Choroid plexus epithelial cell (primary cell): ENCODE measurements around the gene RHOA.
"Not testable (repeated sequence)": the region's sequence is repeated elsewhere in the genome, so short reads cannot be mapped to it uniquely, and the experiment has no call there.

Experiments used
- DNase-seq: peaks from one replicate; pipeline ENCODE4 v3.0.0-alpha.2; 2010; ENCODE audit warnings: low read depth
- H3K4me3 ChIP-seq: 2 replicates; pipeline ENCODE4 v1.5.1; 2011; ENCODE audit warnings: low read depth, mild to moderate bottlenecking, control low read depth, low read length, moderate library complexity
- TF ChIP-seq, protein P1 (sequence below): conservative IDR thresholded peaks from 2 replicates; pipeline ENCODE4 v1.5.1; 2011; ENCODE audit warnings: low read depth, mild to moderate bottlenecking, control low read depth, inconsistent platforms, low read length, moderate library complexity

The RHOA gene

DNA sequence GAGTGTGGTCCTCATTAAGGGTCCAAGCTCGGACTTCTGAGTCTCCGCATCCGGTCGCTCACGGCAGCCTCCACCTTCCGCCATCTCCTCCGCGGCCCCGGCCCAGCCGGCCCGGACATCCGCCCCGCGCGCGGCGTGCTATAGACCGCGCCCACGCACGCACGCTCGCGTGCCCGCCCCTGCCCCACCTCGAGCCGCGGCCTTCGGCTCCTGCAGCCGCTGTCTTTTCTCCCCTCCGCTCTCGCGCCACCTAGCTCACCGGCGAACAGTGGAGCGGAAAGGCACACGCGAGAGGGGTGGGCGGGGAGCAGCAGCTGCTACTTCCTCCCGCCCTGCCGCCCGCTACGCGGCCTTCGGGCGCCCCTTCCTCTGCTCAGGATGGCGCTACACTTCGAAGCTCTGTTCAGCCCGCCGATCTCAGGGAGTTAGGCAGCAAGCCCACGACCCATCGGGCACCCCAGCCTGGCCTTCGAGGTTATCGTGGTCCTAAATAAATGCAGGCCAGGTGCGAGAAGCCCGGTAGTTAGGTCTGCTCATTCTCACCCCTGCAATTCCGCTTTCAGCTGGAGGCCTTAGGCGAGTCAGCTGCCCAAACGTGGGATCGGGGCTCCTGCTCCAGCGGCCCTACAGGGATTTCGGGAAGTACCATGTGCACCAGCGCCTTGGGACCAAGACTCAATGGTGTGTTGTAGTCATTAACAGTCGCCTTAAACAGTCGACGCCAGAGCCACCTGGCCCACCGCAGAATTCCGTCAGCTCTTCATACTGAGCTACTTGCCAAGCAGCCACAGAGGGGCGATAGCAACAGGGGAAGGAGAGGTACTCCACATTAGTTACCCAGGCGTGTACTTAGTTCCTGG, 71.6 kb downstream of the RHOA start, which contains the start of gene USP4:
Gene USP4 (minus strand): TSS at position 113 of the 860 bp plus-strand sequence. CDS start 29 bp downstream, at position 84.
- TF ChIP-seq, protein P1, sequence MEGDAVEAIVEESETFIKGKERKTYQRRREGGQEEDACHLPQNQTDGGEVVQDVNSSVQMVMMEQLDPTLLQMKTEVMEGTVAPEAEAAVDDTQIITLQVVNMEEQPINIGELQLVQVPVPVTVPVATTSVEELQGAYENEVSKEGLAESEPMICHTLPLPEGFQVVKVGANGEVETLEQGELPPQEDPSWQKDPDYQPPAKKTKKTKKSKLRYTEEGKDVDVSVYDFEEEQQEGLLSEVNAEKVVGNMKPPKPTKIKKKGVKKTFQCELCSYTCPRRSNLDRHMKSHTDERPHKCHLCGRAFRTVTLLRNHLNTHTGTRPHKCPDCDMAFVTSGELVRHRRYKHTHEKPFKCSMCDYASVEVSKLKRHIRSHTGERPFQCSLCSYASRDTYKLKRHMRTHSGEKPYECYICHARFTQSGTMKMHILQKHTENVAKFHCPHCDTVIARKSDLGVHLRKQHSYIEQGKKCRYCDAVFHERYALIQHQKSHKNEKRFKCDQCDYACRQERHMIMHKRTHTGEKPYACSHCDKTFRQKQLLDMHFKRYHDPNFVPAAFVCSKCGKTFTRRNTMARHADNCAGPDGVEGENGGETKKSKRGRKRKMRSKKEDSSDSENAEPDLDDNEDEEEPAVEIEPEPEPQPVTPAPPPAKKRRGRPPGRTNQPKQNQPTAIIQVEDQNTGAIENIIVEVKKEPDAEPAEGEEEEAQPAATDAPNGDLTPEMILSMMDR, result peak; percentile 80
- peak; percentile 94 for DNase-seq

DNA sequence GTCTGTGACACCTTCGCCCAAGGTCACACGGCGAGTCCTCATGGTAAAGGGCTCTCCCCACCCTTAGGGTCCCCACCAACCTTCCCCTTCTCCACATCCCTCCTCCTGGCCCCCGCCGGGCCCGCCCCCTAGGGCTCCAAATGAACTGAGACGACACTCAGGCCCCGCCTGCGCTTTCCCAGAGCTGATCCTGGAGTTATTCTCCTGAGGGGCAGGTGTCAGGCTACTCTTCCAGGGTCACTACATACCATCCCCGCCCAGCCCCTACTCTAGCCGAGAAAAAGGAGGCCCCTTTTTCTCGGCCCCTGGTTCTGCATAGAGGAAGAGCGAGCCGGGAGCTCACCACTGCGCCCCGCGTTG, 72.2 kb downstream of the RHOA start:
- TF ChIP-seq, protein P1, result no peak
- no peak for DNase-seq
- H3K4me3 ChIP-seq, result peak overlapping the region; percentile 84

More for the DNA sequence above, 71.6 kb downstream of the RHOA start, which contains the start of gene USP4:
- peak within 1 kb of the TSS; percentile 84 for H3K4me3 ChIP-seq

DNA sequence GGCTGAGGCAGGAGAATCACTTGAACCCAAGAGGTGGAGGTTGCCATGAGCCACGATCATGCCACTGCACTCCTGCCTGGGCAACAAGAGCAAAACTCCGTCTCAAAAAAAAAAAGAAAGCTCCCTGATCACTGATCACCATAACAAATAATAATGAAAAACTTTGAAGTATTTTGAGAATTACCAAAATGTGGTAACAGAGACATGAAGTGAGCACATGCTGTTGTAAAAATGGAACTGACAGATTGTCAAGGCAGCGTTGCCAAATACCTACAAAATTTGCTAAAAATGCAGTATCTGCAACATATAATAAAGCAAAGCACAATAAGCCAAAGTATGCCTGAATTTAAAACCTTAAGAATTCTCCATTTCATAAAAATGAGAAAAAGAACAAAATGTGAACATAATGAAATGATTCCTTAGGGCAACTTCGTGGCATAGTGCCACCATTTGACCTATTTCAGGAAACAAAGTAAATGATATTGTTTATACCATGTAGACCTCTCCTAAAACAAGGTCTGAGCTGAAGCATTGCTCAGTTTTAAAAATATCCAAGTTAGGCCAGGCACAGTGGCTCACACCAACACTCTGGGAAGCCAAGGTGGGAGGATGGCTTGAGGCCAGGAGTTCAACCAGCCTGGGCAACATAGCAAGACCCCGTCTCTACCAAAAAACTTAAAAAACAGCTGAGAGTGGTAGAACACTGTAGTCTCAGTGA, 77.7 kb downstream of the RHOA start:
- TF ChIP-seq, protein P1, result no peak
- DNase-seq, result no peak
- H3K4me3 ChIP-seq, result no peak overlapping the region

DNA sequence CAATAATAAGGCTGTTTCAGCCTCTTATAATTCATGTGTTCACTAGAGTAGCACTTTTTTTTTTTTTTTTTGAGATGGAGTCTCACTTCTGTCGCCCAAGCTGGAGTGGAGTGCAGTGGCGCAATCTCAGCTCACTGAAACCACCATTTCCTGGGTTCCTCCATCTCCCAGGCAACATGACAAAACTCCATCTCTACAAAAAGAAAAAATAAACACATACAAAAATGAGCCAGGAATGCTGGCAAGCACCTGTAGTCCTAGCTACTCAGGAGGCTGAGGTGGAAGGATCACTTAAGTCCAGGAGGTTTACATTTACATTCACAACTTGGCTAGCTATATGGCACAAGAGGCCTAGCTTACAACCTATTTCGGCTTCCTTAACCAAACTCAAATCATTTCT, 78.7 kb downstream of the RHOA start:
- H3K4me3 ChIP-seq, result no peak overlapping the region
- DNase-seq, result no peak
- TF ChIP-seq, protein P1, result no peak

DNA sequence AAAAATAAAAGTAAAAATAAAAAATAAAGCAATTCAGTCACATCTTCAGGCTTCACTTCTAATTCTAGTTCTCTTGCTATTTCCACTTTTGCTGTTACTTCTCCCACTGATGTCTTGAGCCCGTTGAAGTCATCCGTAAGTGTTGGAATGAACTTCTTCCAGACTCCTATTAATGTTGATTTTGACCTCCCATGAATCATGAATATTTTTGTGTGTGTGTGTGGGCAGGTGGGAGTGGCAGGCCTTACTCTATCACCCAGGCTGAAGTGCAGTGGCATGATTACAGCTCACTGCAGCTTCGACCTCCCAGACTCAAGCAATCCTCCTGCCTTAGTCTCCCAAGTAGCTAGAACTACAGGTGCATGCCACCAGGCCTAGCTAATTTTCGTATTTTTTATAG, 82.6 kb downstream of the RHOA start:
- no peak overlapping the region for H3K4me3 ChIP-seq
- TF ChIP-seq, protein P1, result no peak
- DNase-seq, result no peak

DNA sequence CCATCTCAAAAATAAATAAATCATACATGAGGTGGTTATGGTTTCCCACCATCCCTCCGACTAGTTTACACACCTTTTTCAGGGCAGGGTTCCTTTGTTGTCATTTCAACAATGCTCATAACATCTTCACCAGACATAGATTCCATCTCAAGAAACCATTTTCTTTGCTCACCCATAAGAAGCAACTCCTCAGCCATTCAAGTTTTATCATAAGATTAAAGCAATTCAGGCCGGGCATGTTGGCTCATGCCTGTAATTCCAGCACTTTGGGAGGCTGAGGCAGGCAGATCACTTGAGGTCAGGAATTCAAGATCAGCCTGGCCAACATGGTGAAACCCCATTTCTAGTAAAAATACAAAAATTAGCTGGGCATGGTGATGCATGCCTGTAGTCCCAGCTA, 83.4 kb downstream of the RHOA start:
- not testable (repeated sequence) for H3K4me3 ChIP-seq, DNase-seq

DNA sequence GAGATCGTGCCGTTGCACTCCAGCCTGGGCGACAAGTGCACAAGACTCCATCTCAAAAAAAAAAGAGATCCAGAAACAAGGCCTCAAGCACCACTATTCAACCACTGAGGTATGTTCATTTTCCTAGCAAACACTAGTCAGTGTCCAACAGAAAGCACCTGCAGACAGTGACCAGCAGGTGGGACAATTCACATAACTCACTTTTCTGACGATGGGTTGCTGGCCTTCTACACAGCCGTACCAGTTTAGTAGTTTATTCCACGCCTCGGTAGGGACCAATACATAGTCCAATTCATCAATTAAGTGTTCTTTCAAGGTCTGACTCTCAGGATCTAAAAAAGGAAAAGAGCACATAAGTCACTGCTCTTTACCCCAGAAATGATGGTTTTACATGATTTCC, 84.3 kb downstream of the RHOA start:
- TF ChIP-seq, protein P1, result peak; percentile 32
- H3K4me3 ChIP-seq, result no peak overlapping the region
- DNase-seq, result no peak
